ENCODE measurements around the gene CDA. TPM values are rescaled to one million over a fixed set of nuclear protein-coding genes. Genes with fewer than 3 reads are reported as not detected.

The CDA gene
- total RNA-seq, 1 donor from 2014 or later, result not detected

DNA sequence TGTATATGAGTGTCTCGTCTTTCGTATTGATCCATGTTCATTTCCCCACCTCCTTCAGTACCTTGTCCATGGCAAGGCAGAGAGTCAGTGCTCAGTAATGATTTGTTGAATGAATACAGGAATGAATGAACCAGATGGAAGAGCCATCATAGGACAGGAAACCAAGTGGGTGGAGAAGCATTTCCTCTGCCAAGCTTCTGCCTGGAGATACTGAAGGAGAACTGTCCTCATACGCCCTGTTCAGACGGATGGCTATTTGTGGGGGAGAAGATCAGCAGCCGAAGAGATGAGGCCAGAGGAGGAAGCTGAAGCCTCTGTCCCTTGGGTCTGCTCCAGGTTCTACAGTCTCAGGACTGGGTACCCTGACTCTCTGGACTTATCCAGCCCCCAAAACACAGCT lies 30.7 kb upstream of the CDA start:
- H4K20me1 ChIP-seq (ENCODE audit: insufficient read depth, low read length), result no peaks in the 10 kb centered on the region
- no peak for DNase-seq (ENCODE audit: low read depth)
- H3K4me1 Mint-ChIP-seq (ENCODE audit: low read depth, unreplicated experiment), result no peaks in the 10 kb centered on the region

DNA sequence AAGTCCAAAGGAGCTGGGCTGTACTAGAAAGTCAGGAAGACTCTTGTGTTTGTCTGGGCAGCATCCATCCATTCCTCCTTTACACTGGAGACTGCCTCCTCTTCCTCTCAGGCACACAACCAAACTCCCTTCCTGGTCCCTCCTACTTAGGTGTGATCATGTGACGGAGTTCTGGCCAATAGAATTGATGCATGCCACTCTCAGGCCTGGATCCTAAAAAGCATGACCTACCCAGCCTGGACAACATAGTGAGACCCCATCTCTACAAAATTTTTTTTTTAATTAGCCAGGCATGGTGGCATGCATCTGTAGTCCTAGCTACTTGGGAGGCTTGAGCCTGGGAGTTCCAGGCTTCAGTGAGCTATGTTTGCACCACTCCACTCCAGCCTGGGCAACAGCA lies 27.9 kb upstream of the CDA start:
- Histone ChIP-seq H3K4me2 (ENCODE audit: low read length) (no peak overlapping the region), H2AFZ (ENCODE audit: low read depth, low read length) (no peak overlapping the region), H3K4me1 (ENCODE audit: insufficient read depth, low read length) (no peaks in the 10 kb centered on the region), H3K27me3 (ENCODE audit: insufficient read depth, low read length) (peaks cover 27% of the 10 kb centered on the region), H3K9ac (ENCODE audit: low read length) (no peak overlapping the region), H3K27ac (ENCODE audit: low read depth, low read length) (no peak overlapping the region), H3K9me3 (ENCODE audit: insufficient read depth, low read depth, low read length) (no peaks in the 10 kb centered on the region), H3K79me2 (ENCODE audit: insufficient read depth, low read length) (no peaks in the 10 kb centered on the region), H3K36me3 (ENCODE audit: insufficient read depth, low read length) (no peaks in the 10 kb centered on the region), H3K4me3 (ENCODE audit: insufficient read depth, low read depth, low read length) (no peak overlapping the region), H4K20me1 (ENCODE audit: insufficient read depth, low read length) (no peaks in the 10 kb centered on the region)
- TF ChIP-seq, protein P1, sequence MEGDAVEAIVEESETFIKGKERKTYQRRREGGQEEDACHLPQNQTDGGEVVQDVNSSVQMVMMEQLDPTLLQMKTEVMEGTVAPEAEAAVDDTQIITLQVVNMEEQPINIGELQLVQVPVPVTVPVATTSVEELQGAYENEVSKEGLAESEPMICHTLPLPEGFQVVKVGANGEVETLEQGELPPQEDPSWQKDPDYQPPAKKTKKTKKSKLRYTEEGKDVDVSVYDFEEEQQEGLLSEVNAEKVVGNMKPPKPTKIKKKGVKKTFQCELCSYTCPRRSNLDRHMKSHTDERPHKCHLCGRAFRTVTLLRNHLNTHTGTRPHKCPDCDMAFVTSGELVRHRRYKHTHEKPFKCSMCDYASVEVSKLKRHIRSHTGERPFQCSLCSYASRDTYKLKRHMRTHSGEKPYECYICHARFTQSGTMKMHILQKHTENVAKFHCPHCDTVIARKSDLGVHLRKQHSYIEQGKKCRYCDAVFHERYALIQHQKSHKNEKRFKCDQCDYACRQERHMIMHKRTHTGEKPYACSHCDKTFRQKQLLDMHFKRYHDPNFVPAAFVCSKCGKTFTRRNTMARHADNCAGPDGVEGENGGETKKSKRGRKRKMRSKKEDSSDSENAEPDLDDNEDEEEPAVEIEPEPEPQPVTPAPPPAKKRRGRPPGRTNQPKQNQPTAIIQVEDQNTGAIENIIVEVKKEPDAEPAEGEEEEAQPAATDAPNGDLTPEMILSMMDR (IDR thresholded peaks at IDR 0.05; ENCODE audit: insufficient read depth, low read depth, low read length), result no peak
- no peak for TF ChIP-seq EZH2 (IDR thresholded peaks at IDR 0.05; ENCODE audit: insufficient read depth, low read length)
- FAIRE-seq, result no peak
- Mint-ChIP-seq H3K4me1 (ENCODE audit: low read depth, unreplicated experiment) (no peaks in the 10 kb centered on the region), H3K9me3 (ENCODE audit: unreplicated experiment) (peaks cover 5% of the 10 kb centered on the region), H3K4me3 (ENCODE audit: unreplicated experiment) (no peak overlapping the region), H3K27me3 (ENCODE audit: low read depth, unreplicated experiment) (peaks cover 46% of the 10 kb centered on the region), H3K36me3 (ENCODE audit: low read depth, unreplicated experiment) (no peaks in the 10 kb centered on the region), H3K27ac (ENCODE audit: unreplicated experiment) (no peak overlapping the region)
- no peak for DNase-seq (ENCODE audit: low read depth)

More for the DNA sequence above, 30.7 kb upstream of the CDA start:
- peaks cover 49% of the 10 kb centered on the region for H3K27me3 Mint-ChIP-seq (ENCODE audit: low read depth, unreplicated experiment)
- no peak overlapping the region for H3K27ac ChIP-seq (ENCODE audit: low read depth, low read length)
- no peak overlapping the region for H2AFZ ChIP-seq (ENCODE audit: low read depth, low read length)
- peaks cover 38% of the 10 kb centered on the region for H3K27me3 ChIP-seq (ENCODE audit: insufficient read depth, low read length)
- no peak overlapping the region for H3K4me3 ChIP-seq (ENCODE audit: insufficient read depth, low read depth, low read length)
- no peaks in the 10 kb centered on the region for H3K36me3 ChIP-seq (ENCODE audit: insufficient read depth, low read length)
- peaks cover 5% of the 10 kb centered on the region for H3K9me3 Mint-ChIP-seq (ENCODE audit: unreplicated experiment)
- no peak overlapping the region for H3K4me2 ChIP-seq (ENCODE audit: low read length)
- no peaks in the 10 kb centered on the region for H3K9me3 ChIP-seq (ENCODE audit: insufficient read depth, low read depth, low read length)
- H3K36me3 Mint-ChIP-seq (ENCODE audit: low read depth, unreplicated experiment), result no peaks in the 10 kb centered on the region
- no peak overlapping the region for H3K27ac Mint-ChIP-seq (ENCODE audit: unreplicated experiment)
- no peak for FAIRE-seq
- H3K9ac ChIP-seq (ENCODE audit: low read length), result no peak overlapping the region
- no peak overlapping the region for H3K4me3 Mint-ChIP-seq (ENCODE audit: unreplicated experiment)
- H3K4me1 ChIP-seq (ENCODE audit: insufficient read depth, low read length), result no peaks in the 10 kb centered on the region
- H3K79me2 ChIP-seq (ENCODE audit: insufficient read depth, low read length), result no peaks in the 10 kb centered on the region
- no peak for TF ChIP-seq EZH2 (IDR thresholded peaks at IDR 0.05; ENCODE audit: insufficient read depth, low read length)
- TF ChIP-seq, protein P1 (IDR thresholded peaks at IDR 0.05; ENCODE audit: insufficient read depth, low read depth, low read length), result no peak

DNA sequence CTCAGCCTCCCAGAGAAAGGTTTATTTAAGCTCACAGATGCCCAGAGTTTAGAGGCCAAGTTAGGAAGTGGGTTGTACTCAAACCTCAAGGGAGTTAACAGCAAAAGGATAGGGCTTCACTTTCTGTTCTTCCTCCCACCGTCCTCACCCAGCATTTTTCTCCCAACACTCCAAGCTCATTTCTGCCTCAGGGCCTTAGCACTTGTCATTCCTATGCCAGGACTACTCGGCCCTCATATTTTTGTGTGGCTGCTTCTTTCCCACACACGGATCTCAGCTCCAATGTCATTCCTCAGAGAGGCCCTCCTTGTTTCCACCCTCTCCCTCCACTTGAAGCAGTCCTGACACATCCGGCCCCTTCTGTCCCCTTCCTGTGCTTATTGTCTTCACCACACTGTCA lies 23.7 kb upstream of the CDA start:
- Histone ChIP-seq H4K20me1 (ENCODE audit: insufficient read depth, low read length) (no peaks in the 10 kb centered on the region), H2AFZ (ENCODE audit: low read depth, low read length) (no peak overlapping the region), H3K4me3 (ENCODE audit: insufficient read depth, low read depth, low read length) (no peak overlapping the region), H3K27ac (ENCODE audit: low read depth, low read length) (no peak overlapping the region), H3K27me3 (ENCODE audit: insufficient read depth, low read length) (peaks cover 22% of the 10 kb centered on the region), H3K36me3 (ENCODE audit: insufficient read depth, low read length) (no peaks in the 10 kb centered on the region), H3K4me2 (ENCODE audit: low read length) (no peak overlapping the region), H3K79me2 (ENCODE audit: insufficient read depth, low read length) (no peaks in the 10 kb centered on the region), H3K9ac (ENCODE audit: low read length) (no peak overlapping the region), H3K9me3 (ENCODE audit: insufficient read depth, low read depth, low read length) (no peaks in the 10 kb centered on the region), H3K4me1 (ENCODE audit: insufficient read depth, low read length) (no peaks in the 10 kb centered on the region)
- DNase-seq (ENCODE audit: low read depth) (no peak), FAIRE-seq (no peak)
- H3K9me3 Mint-ChIP-seq (ENCODE audit: unreplicated experiment), result peaks cover 5% of the 10 kb centered on the region
- no peaks in the 10 kb centered on the region for H3K36me3 Mint-ChIP-seq (ENCODE audit: low read depth, unreplicated experiment)
- H3K4me1 Mint-ChIP-seq (ENCODE audit: low read depth, unreplicated experiment), result no peaks in the 10 kb centered on the region
- H3K4me3 Mint-ChIP-seq (ENCODE audit: unreplicated experiment), result no peak overlapping the region
- peaks cover 59% of the 10 kb centered on the region for H3K27me3 Mint-ChIP-seq (ENCODE audit: low read depth, unreplicated experiment)
- H3K27ac Mint-ChIP-seq (ENCODE audit: unreplicated experiment), result no peak overlapping the region
- TF ChIP-seq EZH2 (IDR thresholded peaks at IDR 0.05; ENCODE audit: insufficient read depth, low read length), result no peak
